HG02642 (cell line): ENCODE measurements around the gene COL18A1.

ENCODE experiments used
- ATAC-seq: cut with Tn5 transposase; IDR thresholded peaks from one replicate; pipeline ENCODE4 v1.9.1; 2021; ENCODE audit warnings: mild to moderate bottlenecking; ENCODE audit not compliant: unreplicated experiment, poor library complexity

Gene COL18A1

DNA sequence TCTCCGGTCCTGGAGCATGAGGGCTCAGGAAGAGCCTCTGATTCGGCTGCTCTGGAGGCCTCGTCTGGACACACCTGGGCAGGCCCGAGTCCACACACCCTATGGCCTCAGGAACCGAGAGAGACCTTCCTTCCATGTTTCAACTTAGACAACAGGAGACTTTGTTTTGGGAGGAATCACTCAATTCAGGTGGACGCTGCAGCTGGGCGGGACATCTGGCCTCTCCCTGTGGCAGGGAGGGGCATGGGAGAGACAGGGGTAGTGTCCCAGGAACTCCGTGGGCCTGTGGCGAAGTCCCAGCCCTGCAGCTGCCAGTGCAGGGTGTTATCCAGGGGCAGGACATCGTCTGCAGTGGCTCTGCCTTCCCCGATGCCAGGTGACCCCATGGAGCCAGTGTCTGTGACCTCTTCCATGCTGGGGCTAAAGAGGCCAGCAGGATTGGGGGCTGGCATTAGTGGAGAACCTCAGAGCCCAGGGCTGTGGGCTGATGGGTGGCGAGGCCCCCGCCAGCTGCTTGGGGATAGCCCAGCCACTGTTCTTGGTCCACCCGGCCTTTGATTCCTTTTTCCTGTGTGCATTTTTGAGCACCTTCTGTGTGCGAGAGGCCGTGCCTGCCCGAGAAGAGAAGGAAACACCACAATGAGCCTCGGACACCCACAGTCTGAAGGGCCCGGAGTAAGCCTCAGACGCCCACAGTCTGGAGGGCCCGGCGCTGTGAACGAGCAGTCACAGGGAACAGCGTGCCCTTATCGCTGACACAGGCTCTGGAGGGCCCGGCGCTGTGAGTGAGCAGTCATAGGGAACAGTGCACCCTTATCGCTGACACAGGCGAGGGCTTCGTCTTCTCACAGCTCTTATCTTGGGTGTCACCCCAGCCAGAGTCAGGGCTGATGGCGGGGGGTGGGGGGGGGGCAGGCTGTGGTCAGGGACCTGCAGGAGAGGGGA is 6.2 kb downstream of the COL18A1 start:
- no peak for ATAC-seq

DNA sequence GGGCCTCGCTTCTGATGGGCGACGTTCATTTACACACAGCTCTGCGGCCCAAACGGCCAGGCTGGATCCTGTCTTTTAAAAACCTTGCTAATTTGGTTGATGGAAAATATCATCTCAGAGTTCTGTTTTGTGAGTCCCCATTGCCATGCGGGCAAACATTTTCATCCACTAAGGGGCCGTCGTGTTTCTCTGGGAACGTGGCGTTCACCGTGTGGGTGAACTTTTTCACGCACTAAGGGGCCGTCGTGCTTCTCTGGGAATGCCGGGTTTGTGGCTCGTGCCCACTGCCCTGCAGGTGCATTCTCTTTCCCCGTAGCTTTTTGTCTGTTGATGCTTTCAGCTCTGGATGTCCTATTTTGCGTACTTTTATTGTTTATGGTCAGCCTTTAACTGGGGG is 6.8 kb downstream of the COL18A1 start:
- no peak for ATAC-seq

- ATAC-seq, result no peak
These were observed 7.5 kb downstream of the COL18A1 start for GRCh38 chr21:45412491-45412890.

GRCh38 chr21:45412909-45413611 is 8.1 kb downstream of the COL18A1 start:
- ATAC-seq, result no peak

DNA sequence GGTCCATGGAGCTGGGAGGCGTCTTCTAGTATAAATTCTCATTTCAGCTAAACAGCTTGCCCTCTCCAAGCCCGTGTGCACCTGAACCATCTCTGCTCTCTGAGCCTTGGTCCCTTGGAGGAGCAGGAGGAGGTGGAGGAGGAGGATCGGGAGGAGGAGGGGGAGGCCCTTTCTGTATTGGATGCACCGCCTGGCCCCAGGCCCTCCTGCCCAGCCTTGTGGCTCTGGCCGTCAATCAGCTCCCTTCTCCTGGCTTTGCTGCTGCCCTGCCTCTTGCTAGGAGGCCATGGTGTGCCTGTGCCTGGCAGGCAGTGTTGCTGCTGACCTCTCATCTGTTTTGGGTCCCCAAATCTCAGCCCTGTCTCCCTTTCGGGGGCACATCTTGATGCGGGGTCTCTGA is 9.0 kb downstream of the COL18A1 start:
- ATAC-seq, result no peak

- no peak for ATAC-seq
These were observed 9.6 kb downstream of the COL18A1 start for GRCh38 chr21:45414396-45415187.

- ATAC-seq, result no peak
These were observed 10.4 kb downstream of the COL18A1 start for GRCh38 chr21:45415188-45415942.

GRCh38 chr21:45415943-45416611 is 11.1 kb downstream of the COL18A1 start:
- ATAC-seq, result no peak

GRCh38 chr21:45416620-45417019 is 11.7 kb downstream of the COL18A1 start:
- no peak for ATAC-seq

DNA sequence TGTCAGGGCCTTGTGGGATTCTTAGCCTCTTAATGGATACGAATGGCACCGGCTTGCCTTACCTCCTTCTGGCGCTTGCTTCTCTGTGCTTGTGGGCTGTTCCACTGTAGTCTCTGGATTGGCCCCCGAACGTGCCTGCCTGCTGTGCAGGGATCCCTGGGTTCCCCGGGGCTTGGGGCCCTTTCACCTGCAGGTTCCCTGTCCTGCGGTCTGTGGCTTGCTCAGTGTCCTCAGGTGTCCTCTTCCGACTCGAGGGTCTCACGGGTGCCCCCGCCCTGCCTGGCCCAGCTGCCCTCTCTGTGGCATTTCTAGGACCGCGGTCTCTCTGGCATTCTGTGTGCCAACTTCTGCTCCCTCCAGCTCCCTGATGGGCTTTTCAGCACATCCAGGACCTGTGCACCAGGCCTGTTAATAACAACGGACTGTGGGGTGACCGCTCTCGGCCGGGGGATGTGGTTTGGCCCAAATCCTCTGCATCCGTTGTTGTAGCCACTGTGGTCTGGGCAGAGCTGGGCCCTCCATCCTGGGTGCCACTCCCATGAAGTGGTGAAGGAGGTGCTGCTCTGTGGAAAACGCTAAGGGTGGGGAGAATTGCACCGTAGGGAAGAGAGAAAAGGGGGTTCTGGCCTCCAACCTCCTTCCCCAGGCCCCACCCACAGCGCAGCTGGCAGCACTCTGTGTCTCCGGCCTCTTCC is 12.4 kb downstream of the COL18A1 start:
- no peak for ATAC-seq

GRCh38 chr21:45417951-45418300 is 13.0 kb downstream of the COL18A1 start:
- no peak for ATAC-seq

DNA sequence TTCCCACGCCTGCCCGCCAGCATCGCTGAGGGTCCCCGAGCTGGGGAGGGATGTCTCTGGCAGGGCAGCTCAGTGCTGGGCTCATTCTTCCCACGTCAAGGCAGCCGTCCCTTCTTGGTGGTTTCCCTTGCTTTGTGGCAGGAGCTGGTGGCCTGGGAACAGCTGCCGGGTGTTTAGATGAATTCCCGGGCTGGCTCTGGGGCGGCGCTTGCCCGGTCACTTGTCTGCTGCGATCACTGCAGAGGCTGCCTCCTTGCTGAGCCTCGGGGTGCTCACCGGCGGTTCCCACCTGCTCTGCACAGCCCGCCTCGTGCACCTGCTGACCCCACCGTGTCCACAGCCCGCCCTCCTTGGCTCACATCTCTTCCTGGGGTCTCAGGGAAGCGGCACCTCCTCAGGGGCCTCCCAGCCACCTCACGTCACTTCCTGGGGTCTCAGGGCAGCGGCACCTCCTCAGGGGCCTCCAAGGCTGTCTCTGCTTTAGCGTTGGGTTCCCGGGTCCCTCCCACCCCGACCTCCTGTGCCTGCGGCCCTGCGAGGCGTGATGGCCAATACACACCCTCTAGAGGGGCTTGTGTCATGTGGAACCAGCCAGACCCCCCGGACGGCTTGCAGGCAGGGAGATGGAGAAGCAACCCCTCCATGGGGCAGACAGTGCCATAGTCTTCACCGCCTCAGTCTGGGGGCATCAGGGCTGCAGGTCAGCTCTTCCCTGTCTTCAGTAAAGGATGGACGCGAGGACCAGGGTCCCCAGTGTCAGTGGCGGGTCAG is 13.5 kb downstream of the COL18A1 start:
- ATAC-seq, result no peak

- no peak for ATAC-seq
These were observed 14.2 kb downstream of the COL18A1 start for GRCh38 chr21:45419162-45419561.

- no peak for ATAC-seq
These were observed 15.4 kb downstream of the COL18A1 start for GRCh38 chr21:45420061-45421041.

- no peak for ATAC-seq
These were observed 16.3 kb downstream of the COL18A1 start for GRCh38 chr21:45421071-45421845.
